Measurements from ENCODE around the gene DYNC1H1.
A peak's percentile ranks its signal among the peaks of the same experiment; 100 is the strongest.

Gene DYNC1H1

DNA sequence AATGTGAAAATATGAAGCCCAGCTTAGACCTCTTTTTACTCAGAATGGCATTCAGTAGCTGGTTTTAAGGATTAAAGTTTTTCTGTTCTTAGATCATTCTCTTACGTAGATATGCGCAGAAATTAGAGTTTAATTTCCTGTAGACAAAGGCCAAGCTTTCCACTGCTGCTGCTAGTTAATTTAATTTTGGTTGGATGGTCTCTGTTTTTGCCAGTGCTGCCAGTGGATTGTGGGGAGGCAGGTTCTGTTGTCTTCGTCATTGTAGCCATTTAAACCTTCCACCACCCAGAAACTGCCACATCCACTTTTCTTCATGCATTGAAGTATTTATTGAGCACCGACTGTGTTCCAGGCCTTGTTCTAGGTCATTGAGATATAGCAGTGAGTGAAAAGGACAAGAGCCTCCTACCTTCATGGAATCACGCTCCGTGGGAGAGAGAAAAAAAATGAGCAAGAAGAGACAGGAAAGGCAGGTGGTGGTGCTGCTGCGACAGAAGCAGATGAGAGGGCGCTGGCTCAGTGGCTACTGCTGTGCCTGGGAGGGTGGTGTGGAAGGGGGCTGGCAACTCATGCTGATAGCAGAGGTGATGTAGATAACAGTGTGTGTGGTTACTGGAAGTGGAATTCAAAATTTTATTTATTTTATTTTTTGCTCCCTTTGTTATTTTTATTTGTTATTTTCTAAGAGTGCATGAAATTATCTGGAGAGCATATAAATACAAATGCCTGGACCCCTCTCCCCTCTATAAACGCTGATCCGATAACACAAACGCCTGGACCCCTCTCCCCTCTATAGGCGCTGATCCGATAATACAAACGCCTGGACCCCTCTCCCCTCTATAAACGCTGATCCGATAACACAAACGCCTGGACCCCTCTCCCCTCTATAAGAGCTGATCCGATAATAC, 33.3 kb downstream of the DYNC1H1 start:
- no peak for DNase-seq (ENCODE audit: low read depth)

DNA sequence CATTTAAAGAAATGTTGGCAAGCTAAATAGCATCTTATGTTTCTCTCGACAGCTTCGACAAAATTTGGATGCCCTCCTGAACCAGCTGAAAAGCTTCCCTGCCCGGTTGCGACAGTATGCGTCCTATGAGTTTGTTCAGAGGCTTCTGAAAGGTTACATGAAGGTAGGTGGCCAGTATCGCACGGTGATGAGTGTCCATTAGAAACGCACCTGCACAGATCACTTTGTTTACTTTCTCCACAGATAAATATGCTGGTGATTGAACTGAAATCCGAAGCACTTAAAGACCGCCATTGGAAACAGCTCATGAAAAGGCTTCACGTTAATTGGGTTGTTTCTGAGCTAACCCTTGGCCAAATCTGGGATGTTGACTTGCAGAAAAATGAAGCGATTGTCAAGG, 36.5 kb downstream of the DYNC1H1 start:
- no peak for DNase-seq (ENCODE audit: low read depth)

DNA sequence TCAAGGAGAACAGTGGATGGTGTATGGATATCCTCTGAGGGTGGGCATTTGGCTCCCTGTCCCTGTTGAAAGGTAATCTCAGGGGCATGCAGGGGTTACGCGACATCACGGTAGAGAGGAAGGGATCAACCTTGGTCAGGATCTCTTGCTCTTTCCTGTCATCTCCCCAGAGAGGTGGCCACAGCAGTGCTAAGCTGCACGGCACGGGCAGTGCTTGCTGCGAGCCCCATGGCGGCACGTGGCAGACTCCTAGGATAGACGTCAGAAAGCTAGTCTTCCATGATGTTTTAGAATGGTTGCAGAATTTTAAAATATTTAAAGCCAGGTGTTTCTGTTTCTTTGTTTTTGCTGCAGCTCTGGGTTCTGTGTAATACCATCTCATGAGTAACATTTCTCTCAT, 41.0 kb downstream of the DYNC1H1 start:
- no peak for DNase-seq (ENCODE audit: low read depth)

DNA sequence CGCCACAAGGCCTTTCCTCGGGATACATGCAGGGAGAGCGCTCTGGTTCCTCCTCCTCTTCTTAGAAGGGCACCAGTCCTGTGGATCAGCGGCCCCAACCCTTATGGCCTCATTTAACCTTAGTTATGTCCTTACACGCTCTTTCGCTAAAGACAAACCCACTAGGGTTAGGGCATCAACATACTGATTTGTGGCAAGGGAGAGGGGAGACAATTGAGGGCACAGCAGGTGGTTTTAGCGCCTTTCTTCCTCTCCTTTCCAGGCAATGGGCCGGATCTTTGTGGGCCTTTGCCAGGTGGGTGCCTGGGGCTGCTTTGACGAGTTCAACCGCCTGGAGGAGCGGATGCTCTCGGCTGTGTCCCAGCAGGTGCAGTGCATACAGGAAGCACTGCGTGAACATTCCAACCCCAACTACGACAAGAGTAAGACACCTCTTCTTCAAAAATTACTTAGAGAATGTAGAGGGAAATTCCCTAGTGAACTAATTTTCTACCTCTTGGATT, 43.6 kb downstream of the DYNC1H1 start:
- DNase-seq (ENCODE audit: low read depth): no peak

DNA sequence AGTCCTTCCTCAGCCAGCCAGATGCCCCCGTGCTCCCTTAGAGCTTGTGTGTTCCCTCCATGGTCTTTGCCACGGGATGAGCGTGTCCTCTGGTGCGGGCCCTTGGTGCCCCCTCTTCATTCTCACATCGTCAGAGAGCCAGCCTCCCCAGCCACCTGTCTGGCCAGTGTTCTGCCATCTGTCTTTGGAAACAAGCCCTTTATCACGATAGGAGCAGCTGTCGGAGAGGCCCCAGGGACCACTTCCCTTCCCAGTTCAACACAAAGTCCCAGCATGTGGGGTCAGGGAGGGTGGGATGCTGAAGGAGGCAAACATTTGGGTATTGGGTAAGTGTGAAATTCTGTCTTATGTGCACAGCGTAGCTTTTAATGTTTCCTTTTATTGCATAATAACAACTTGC, 44.5 kb downstream of the DYNC1H1 start:
- no peak for DNase-seq (ENCODE audit: low read depth)

DNA sequence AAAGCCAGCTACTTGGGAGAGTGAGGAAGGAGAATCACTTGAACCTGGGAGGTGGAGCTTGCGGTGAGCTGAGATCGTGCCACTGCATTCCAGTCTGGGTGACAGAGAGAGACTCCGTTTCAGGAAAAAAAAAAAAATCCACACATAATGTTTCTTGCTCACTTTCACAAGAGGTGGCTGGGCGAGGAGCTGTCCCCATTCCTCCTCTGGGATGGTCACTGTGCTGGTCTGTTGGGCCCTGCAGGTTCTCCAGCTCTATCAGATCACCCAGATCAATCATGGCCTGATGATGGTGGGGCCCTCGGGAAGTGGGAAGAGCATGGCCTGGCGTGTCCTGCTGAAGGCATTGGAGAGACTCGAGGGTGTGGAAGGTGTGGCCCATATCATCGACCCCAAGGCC, 47.3 kb downstream of the DYNC1H1 start:
- no peak for DNase-seq (ENCODE audit: low read depth)

DNA sequence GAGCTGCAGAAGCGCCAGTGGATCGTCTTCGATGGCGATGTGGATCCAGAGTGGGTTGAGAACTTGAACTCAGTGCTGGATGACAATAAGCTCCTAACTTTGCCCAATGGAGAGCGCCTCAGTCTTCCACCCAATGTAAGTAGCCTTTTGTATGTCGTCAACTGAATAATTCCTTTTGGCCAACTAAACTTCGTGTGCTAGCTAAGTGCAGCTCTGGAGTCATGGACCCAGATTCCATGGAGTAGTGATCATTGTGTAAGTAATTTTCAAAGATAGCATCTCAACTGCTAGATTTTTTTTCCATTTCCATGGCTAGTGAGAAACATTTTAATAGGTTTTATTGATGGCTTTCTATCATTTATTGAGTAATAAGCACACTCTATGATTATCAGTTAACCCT, 48.0 kb downstream of the DYNC1H1 start:
- no peak for DNase-seq (ENCODE audit: low read depth)

DNA sequence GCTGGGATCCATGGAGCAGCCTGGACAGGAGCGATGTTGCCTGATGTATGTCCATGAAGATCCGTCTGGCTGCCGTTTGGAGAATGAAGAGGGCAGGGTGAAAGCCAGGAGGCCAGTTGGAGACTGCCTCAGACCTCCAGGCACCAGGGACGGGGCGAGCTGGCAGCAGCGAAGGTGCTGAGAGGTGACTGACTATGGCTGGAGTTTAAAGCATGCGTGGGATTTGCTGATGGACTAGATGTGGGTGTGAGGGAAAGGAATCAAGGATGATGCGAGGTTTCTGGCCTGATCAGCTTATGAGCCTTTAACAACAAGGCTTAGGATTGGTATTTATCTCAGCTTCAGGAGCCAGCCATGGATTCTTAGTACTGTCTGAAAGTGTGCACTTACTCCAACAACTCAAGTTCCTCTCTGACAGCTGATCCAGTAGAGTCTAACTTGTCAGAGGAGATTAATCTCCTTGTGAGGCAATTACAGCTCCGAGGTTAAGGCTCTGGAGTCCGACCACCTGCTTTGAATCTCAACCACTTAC, 49.4 kb downstream of the DYNC1H1 start:
- DNase-seq (ENCODE audit: low read depth): peak; percentile 50

DNA sequence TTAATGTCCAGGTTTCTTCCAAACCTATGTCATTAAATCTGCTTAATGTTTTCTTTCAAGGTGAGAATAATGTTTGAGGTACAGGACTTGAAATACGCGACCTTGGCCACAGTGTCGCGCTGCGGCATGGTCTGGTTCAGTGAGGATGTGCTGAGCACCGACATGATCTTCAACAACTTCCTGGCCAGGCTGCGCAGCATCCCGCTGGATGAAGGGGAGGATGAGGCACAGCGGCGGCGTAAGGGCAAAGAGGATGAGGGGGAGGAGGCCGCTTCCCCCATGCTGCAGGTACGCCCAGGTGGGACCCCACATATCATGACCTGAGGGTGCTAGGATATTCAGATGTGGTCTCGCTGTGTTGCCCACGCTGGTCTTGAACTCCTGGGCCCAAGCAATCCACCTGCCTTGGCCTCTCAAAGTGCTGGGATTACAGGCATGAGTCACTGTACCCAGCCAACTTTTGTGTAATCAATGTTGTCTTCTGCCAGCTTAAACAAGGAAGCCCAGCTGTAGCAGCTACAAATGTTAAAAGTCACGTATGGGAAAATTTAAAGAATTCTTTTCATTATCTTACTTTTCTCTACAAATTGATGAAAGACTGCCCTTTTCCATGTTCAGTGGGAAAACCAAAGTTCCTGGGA, 50.8 kb downstream of the DYNC1H1 start:
- DNase-seq (ENCODE audit: low read depth): peak; percentile 29

DNA sequence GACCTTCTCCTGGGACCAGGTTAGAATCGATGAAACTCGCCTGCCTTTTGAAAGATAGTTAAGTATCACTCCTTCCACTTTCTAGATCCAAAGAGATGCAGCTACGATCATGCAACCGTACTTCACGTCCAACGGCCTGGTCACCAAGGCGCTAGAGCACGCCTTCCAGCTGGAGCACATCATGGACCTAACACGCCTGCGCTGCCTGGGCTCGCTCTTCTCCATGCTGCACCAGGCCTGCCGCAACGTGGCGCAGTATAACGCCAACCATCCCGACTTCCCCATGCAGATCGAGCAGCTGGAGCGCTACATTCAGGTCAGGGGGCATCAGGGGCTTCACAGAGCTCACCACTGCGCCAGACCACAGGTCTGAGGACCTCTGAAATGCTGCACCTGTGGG, 51.4 kb downstream of the DYNC1H1 start:
- no peak for DNase-seq (ENCODE audit: low read depth)

DNA sequence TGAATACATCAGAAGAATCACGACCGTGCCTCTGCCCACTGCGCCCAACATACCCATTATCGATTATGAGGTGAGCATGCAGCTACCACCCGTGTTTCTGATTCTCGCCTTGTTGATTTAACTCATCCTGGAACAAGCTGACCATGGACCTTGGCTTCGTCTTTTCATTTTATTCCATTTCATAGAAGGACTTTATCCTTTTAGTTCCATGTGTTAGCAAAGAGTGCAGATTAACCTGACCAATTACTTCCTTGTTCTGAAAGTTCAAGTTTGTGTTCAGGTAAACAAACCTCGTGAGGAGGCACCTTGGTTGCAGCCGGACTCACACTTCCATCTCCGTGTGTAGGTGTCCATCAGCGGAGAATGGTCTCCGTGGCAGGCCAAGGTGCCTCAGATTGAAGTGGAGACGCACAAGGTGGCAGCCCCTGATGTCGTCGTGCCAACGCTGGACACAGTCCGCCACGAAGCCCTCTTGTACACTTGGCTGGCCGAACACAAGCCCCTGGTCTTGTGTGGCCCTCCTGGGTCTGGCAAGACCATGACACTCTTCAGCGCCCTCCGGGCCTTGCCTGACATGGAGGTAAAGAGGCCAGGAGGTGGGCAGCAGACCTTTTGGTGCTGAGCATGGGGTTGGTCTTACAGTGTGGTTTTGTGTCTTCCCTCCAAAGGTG, 52.2 kb downstream of the DYNC1H1 start:
- no peak for DNase-seq (ENCODE audit: low read depth)

DNA sequence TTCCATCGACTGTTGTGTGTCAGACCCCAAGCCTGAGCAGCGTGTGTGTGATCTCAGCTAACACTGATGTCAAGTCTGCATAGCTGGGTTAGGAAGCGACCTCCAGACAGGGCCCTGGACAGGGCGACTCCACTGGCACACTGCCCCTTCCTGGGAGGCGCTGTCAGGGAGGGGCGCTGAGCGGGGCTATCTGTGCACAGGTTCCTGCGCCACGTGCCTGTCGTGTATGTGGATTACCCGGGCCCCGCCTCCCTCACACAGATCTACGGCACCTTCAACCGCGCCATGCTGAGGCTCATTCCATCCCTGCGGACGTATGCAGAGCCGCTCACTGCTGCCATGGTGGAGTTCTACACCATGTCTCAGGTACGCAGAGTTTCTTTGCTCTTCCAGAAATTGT, 53.9 kb downstream of the DYNC1H1 start:
- no peak for DNase-seq (ENCODE audit: low read depth)

DNA sequence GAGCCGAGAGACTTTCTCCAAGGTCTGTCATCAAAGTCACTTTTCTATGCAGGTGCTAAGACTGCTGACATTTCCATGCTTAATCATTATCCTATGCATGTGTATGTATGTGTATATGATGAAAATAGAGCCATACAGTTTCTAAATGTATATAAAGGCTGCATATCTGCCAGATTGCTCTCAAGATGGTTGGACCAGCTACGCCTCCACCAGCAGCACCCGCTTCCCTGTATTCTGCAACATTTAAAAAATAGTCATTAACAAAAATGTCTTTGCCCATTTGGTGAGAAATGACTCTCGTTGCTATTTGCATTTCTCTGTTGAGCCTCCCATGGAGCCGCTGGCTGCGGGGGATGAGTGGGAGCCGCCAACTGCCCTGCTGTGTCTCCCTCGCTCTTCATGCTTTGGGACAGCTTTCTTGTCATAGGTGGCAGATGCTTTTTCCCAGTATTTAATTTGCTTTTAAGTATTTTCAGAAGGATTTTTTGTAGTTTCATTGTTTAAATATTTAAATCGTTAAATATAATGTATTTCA, 54.7 kb downstream of the DYNC1H1 start:
- no peak for DNase-seq (ENCODE audit: low read depth)

DNA sequence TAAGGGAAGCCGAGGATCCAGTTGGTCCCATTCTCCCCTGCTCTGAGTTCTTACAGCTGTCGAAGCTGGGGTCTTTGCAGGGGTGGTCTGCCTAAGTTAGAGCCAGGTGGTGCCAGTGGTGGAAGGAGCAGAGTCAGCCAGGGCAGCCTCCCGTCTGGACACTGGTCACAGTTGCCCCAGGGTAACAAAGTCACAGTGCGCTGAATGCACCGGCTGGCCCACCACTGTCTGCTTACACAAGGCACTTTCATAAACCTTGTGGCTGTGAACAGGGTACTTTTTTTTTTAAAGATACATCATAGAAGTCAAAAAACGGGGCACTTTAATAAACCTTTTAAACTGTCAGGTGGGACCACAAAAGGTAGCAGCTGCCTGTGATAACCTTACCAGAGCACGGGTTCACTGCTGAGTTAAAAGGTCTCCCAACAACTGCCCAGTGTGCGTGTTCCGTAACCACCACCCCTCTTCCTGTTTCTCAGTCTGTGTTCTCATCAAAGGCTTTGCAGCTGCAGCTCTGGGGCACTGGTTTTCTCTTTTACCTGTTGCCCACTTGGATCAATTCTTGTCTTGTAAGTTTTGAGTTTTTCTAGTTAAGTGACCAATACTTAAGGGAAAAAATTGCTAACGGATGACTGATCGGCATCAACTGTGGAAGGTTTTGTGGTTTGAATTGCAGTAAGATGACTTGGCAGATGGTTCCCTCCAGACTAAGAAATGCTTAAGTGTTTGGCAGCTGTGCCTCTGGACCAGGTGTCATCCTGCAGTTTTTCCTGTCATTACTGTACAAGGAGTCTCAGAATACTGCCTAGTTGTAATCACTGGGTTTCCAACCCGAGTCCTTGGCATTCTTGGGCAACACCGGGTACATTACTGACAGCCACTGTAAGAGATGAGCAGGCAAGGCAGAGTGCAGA, 55.9 kb downstream of the DYNC1H1 start:
- DNase-seq (ENCODE audit: low read depth): peak; percentile 79

DNA sequence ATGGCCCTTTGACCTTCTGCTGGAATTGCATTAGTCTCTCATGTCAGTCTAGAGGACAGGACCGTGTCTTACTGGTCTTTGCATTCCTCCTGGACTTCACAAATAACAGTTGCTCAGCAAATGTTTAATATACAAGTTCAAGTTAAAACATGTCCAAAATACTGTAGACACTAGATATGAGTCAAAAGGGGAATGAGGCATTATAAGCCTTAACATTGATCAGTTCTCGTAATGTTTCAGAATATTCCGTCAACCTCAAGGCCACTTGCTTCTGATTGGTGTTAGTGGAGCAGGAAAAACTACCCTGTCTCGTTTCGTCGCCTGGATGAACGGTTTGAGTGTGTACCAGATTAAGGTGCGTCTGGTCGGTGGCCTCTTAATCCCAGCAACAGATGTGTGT, 62.6 kb downstream of the DYNC1H1 start:
- no peak for DNase-seq (ENCODE audit: low read depth)

DNA sequence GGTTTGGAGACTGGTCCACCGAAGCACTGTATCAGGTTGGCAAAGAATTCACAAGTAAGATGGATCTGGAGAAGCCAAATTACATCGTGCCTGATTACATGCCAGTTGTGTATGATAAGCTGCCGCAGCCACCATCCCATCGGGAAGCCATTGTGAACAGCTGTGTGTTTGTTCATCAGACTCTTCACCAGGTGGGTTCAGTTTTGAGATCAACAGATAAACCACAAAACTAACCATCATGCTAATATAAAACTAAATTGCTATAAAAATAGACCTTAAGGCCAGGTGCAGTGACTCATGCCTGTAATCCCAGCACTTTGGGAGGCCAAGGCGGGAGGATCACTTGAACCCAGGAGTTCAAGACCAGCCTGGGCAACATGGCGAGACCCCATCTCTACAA, 63.6 kb downstream of the DYNC1H1 start:
- no peak for DNase-seq (ENCODE audit: low read depth)

DNA sequence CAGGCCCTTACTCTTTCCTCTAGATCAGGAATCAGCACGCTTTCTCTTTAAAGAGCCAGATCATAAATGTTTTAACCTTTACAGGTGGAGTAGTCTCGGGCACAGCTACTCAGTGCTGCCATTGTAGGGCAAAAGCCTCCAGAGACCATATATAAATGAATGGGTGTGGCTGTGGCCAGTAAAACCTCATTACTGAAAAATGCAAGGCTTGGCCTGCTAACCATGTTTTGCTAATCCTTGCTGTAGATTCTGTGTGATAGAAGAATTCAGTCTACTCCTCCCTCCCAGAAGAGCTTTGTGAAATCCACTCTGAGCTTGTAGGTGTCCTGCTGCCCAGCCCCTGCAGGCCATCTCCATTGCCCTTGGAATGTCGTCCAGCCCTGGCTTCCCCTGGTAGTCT, 64.4 kb downstream of the DYNC1H1 start:
- peak; percentile 87 for DNase-seq (ENCODE audit: low read depth)

DNA sequence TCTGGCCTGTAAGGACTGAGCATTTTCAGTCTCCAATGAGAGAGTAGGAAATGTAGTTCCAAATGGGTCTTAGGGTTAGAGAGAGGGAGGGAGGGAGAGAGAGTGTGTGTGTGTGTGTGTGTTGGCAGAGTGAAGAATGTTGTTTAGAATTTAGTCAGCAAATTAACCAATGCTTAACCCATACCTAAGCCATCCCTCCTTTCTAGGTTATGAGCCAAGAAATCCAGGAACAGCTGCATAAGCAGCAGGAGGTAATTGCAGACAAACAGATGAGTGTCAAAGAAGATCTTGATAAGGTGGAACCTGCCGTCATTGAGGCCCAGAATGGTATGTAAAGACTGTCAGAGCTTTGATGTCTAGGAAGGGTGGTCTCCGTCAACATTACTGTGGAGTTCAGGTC, 65.6 kb downstream of the DYNC1H1 start:
- DNase-seq (ENCODE audit: low read depth): peak; percentile 87

DNA sequence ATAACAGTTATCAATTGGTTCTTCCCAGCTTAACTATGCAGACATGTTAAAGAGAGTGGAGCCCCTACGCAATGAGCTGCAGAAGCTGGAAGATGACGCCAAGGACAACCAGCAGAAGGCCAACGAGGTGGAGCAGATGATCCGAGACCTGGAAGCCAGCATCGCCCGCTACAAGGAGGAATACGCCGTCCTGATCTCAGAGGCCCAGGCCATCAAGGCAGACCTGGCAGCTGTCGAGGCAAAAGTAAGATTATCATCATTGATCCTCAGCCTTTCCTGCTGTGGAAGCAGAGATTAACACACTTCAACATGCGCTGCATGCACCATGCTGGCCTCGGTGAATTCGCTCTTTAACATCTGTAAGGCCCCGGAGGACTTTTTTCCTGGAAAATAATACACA, 68.9 kb downstream of the DYNC1H1 start:
- no peak for DNase-seq (ENCODE audit: low read depth)

DNA sequence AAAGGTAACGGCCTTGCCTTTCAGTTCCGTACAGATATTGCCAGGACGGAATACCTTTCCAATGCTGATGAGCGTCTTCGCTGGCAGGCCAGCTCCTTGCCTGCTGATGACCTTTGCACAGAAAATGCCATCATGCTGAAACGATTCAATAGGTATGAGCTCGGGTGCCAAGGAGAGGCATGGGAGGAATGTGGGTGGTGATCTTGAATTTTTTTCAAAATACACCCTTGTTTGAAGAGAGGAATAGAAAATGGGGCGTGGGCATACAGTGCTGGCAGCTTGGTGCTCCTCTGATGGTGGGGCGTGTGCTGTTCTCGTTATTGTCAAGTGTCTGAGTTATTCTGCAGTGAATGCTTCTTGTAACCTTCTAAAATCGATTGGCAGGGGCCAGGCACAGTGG, 69.9 kb downstream of the DYNC1H1 start:
- DNase-seq (ENCODE audit: low read depth): no peak

DNA sequence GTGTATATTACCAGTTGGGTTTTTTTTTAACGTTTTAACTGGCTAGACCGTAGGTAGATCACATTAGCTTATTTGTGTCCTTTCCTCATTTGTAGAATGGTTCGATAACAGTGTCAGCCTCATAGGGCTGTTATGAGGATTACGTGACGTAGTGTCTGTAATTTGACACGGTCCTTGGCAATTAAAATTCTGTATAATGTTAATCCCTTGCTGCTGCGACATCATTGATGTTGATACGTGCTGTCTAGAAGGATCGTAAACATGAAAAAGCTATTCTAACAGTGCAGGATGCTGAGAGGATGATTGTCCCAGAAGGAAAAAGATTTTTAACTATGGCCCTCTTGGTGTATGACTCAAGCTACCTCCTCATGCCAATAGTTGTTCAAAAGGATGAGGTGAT, 71.5 kb downstream of the DYNC1H1 start:
- no peak for DNase-seq (ENCODE audit: low read depth)
